Keratinocyte (primary cell): ENCODE data around the gene ZNF653. TPM values are rescaled to one million over a fixed set of nuclear protein-coding genes. Genes with fewer than 3 reads are reported as not detected.

Source experiments
- DNase-seq: peaks from one replicate; pipeline ENCODE4 v3.0.0-alpha.2; 2011; ENCODE audit warnings: low read depth, missing footprints, low spot score
- FAIRE-seq: peaks from 2 replicates; lab custom pipeline; 2011; peaks lifted over from hg19 to GRCh38; lab: Jason Lieb, UNC
- H2AFZ ChIP-seq: 2 replicates; pipeline ENCODE4 v1.6.0; 2012; ENCODE audit warnings: low read length, control low read depth, inconsistent platforms; ENCODE audit not compliant: control insufficient read depth
- H3K27ac ChIP-seq: 2 replicates; pipeline ENCODE4 v1.5.1; 2011; ENCODE audit warnings: low read length; ENCODE audit not compliant: control insufficient read depth, insufficient read depth
- H3K27me3 ChIP-seq: 3 replicates; pipeline ENCODE4 v1.6.0; 2011; ENCODE audit warnings: low read length; ENCODE audit not compliant: control insufficient read depth, insufficient read depth; ENCODE audit errors: extremely low read depth
- H3K36me3 ChIP-seq, 2 experiments: 2 replicates in 1 of 2; 3 replicates in 1 of 2; pipeline ENCODE4 v1.5.1; 2011; ENCODE audit warnings: low read length in 2 of 2, mild to moderate bottlenecking in 1 of 2; ENCODE audit not compliant: control insufficient read depth in 2 of 2, insufficient read depth in 2 of 2; ENCODE audit errors: extremely low read depth in 1 of 2
- H3K4me1 ChIP-seq: 3 replicates; pipeline ENCODE4 v1.5.1; 2011; ENCODE audit warnings: low read length; ENCODE audit not compliant: control insufficient read depth, insufficient read depth; ENCODE audit errors: extremely low read depth
- H3K4me2 ChIP-seq: 3 replicates; pipeline ENCODE4 v1.6.0; 2011; ENCODE audit warnings: low read depth, low read length; ENCODE audit not compliant: control insufficient read depth, insufficient read depth; ENCODE audit errors: extremely low read depth
- H3K4me3 ChIP-seq, 3 experiments: fragments of 200-600 bp in 1 of 3; sonication (generic) in 1 of 3; 2 replicates in 2 of 3; 3 replicates in 1 of 3; pipeline ENCODE4 v1.5.1; 2011 to 2016; ENCODE audit warnings: low read length in 3 of 3, mild to moderate bottlenecking in 3 of 3, control low read depth in 2 of 3, inconsistent platforms in 1 of 3, low read depth in 1 of 3, mixed read lengths in 1 of 3, mixed run types in 1 of 3, moderate library complexity in 1 of 3; ENCODE audit not compliant: control insufficient read depth in 2 of 3, insufficient read depth in 2 of 3; ENCODE audit errors: extremely low read depth in 1 of 3
- H3K79me2 ChIP-seq: 2 replicates; pipeline ENCODE4 v1.6.0; 2012; ENCODE audit warnings: low read length; ENCODE audit not compliant: control insufficient read depth, insufficient read depth
- H3K9ac ChIP-seq: 3 replicates; pipeline ENCODE4 v1.6.0; 2011; ENCODE audit warnings: low read length; ENCODE audit not compliant: control insufficient read depth, insufficient read depth; ENCODE audit errors: extremely low read depth
- H3K9me1 ChIP-seq: 3 replicates; pipeline ENCODE4 v1.6.0; 2011; ENCODE audit warnings: low read length; ENCODE audit not compliant: control insufficient read depth, insufficient read depth; ENCODE audit errors: extremely low read depth
- H3K9me3 ChIP-seq: 2 replicates; pipeline ENCODE4 v1.5.1; 2012; ENCODE audit warnings: low read depth, low read length; ENCODE audit not compliant: control insufficient read depth
- H4K20me1 ChIP-seq: 3 replicates; pipeline ENCODE4 v1.6.0; 2011; ENCODE audit warnings: low read length; ENCODE audit not compliant: control insufficient read depth, insufficient read depth; ENCODE audit errors: extremely low read depth
- EZH2 ChIP-seq: IDR thresholded peaks from one replicate; pipeline ENCODE4 v1.6.1; 2012; ENCODE audit warnings: inconsistent platforms, mild to moderate bottlenecking, low read length, moderate library complexity
- dilution Hi-C: fragments of 300-500 bp; cut with MboI; formaldehyde crosslinking; loops from one replicate; pipeline ENCODE4 v1.7.0; 2020; ENCODE audit warnings: low sequenced_read_pairs; ENCODE audit not compliant: extremely low pct_ligation_motif_present
- polyA plus RNA-seq, 5 experiments: library from polyadenylated mRNA; depleted of rRNA in 3 of 5; stranded (reverse) in 3 of 5; stranded (forward) in 1 of 5; unstranded in 1 of 5; fragments of >200 nt; gene quantifications; 1 replicate in 1 of 5; 2 replicates in 3 of 5; 3 replicates in 1 of 5; pipeline versions ENCODE4 v1.2.1 to v1.2.3, GENCODE V29; 2011 to 2012; ENCODE audit warnings: missing spikeins in 2 of 5, low read depth in 1 of 5, low replicate concordance in 1 of 5
- TF ChIP-seq, protein P1 (sequence below), 3 experiments: IDR thresholded peaks in 1 of 3; conservative IDR thresholded peaks in 1 of 3; optimal IDR thresholded peaks in 1 of 3; 2 replicates in 2 of 3; 3 replicates in 1 of 3; pipeline versions ENCODE3 to v1.5.1; 2011; ENCODE audit warnings: low read length in 3 of 3, mild to moderate bottlenecking in 3 of 3, moderate library complexity in 2 of 3, control low read depth in 1 of 3, inconsistent platforms in 1 of 3; ENCODE audit not compliant: insufficient read depth in 2 of 3; ENCODE audit errors: extremely low read depth in 1 of 3

The ZNF653 gene
- polyA plus RNA-seq, 1 donor (not counting 4 experiments of a cell fraction or from before 2014, with no cell fraction given), result 3.8 TPM

- no peak for TF ChIP-seq EZH2
- TF ChIP-seq, protein P1, sequence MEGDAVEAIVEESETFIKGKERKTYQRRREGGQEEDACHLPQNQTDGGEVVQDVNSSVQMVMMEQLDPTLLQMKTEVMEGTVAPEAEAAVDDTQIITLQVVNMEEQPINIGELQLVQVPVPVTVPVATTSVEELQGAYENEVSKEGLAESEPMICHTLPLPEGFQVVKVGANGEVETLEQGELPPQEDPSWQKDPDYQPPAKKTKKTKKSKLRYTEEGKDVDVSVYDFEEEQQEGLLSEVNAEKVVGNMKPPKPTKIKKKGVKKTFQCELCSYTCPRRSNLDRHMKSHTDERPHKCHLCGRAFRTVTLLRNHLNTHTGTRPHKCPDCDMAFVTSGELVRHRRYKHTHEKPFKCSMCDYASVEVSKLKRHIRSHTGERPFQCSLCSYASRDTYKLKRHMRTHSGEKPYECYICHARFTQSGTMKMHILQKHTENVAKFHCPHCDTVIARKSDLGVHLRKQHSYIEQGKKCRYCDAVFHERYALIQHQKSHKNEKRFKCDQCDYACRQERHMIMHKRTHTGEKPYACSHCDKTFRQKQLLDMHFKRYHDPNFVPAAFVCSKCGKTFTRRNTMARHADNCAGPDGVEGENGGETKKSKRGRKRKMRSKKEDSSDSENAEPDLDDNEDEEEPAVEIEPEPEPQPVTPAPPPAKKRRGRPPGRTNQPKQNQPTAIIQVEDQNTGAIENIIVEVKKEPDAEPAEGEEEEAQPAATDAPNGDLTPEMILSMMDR (optimal IDR thresholded peaks at IDR 0.05 in 1 of 3, IDR thresholded peaks at IDR 0.05 in 1 of 3, conservative IDR thresholded peaks at IDR 0.05 in 1 of 3; ENCODE audit: extremely low read depth in 1 of 3, insufficient read depth in 2 of 3, low read length in 3 of 3), result no peak
- no peaks in the 10 kb centered on the region for H4K20me1 ChIP-seq
- no peak overlapping the region for H3K4me3 ChIP-seq
- no peaks in the 10 kb centered on the region for H3K9me3 ChIP-seq
- H2AFZ ChIP-seq, result no peak overlapping the region
- no peak overlapping the region for H3K4me2 ChIP-seq
- H3K9me1 ChIP-seq, result no peaks in the 10 kb centered on the region
- H3K27me3 ChIP-seq, result no peaks in the 10 kb centered on the region
- H3K9ac ChIP-seq, result no peak overlapping the region
- peaks cover 11% of the 10 kb centered on the region for H3K4me1 ChIP-seq
- H3K79me2 ChIP-seq, result peaks cover 7% of the 10 kb centered on the region
- FAIRE-seq (no peak), DNase-seq (no peak)
- peaks cover 21 to 30% of the 10 kb centered on the region in 2 experiments for H3K36me3 ChIP-seq
- H3K27ac ChIP-seq, result no peak overlapping the region
- dilution Hi-C loops, result no loop called here
Measured at GRCh38 chr19:11448410-11448809, 57.2 kb downstream of the ZNF653 start.

GRCh38 chr19:11447347-11448262 is 58.0 kb downstream of the ZNF653 start:
- Histone ChIP-seq H3K27me3 (no peaks in the 10 kb centered on the region), H3K9me1 (no peaks in the 10 kb centered on the region), H3K9ac (no peak overlapping the region), H3K4me2 (no peak overlapping the region), H3K79me2 (peaks cover 7% of the 10 kb centered on the region), H3K4me3 (no peak overlapping the region), H3K9me3 (no peaks in the 10 kb centered on the region), H3K36me3 (peaks cover 21 to 30% of the 10 kb centered on the region in 2 experiments), H4K20me1 (no peaks in the 10 kb centered on the region), H2AFZ (no peak overlapping the region), H3K4me1 (peaks cover 11% of the 10 kb centered on the region), H3K27ac (no peak overlapping the region)
- no peak for DNase-seq
- dilution Hi-C loops, result no loop called here
- TF ChIP-seq, protein P1 (optimal IDR thresholded peaks at IDR 0.05 in 1 of 3, IDR thresholded peaks at IDR 0.05 in 1 of 3, conservative IDR thresholded peaks at IDR 0.05 in 1 of 3; ENCODE audit: extremely low read depth in 1 of 3, insufficient read depth in 2 of 3, low read length in 3 of 3), result no peak
- TF ChIP-seq EZH2, result no peak
- FAIRE-seq, result no peak
